PFSK-1 (cell line): ENCODE results near the gene WNT8A.

Experiments used
- FOXP2 ChIP-seq: optimal IDR thresholded peaks from 2 replicates; pipeline ENCODE3; 2011; ENCODE audit warnings: borderline replicate concordance, control low read depth, inconsistent platforms; ENCODE audit not compliant: insufficient read depth; ENCODE audit errors: extremely low read length, extremely low read depth
- POLR2AphosphoS5 ChIP-seq: IDR thresholded peaks from 2 replicates; pipeline ENCODE4 v1.6.1; 2012; ENCODE audit warnings: low read depth, mild to moderate bottlenecking, control low read depth, low read length, moderate library complexity
- REST ChIP-seq, 2 experiments: IDR thresholded peaks; 2 replicates each; pipeline versions ENCODE4 v1.6.1 to v1.8.0; 2011 to 2012; ENCODE audit warnings: low read depth in 2 of 2, low read length in 2 of 2, control low read depth in 1 of 2, inconsistent platforms in 1 of 2, mild to moderate bottlenecking in 1 of 2, moderate library complexity in 1 of 2; ENCODE audit not compliant: insufficient read depth in 1 of 2
- SIN3A ChIP-seq: IDR thresholded peaks from 2 replicates; pipeline ENCODE4 v1.6.1; 2012; ENCODE audit warnings: mild to moderate bottlenecking, low read length, moderate library complexity, borderline replicate concordance; ENCODE audit not compliant: insufficient read depth
- TAF1 ChIP-seq: IDR thresholded peaks from 2 replicates; pipeline ENCODE4 v1.6.1; 2012; ENCODE audit warnings: low read length, control low read depth, borderline replicate concordance; ENCODE audit not compliant: insufficient read depth

Gene WNT8A

GRCh38 chr5:138091685-138092084, 7.9 kb downstream of the WNT8A start:
- TF ChIP-seq SIN3A = no peak
- no peak for TF ChIP-seq REST (IDR thresholded peaks at IDR 0.05; ENCODE audit: insufficient read depth in 1 of 2, low read depth in 2 of 2, low read length in 2 of 2)
- TF ChIP-seq FOXP2 = no peak
- TF ChIP-seq POLR2AphosphoS5 = no peak
- TF ChIP-seq TAF1 = no peak

- TF ChIP-seq FOXP2 = no peak
- TF ChIP-seq TAF1 = no peak
- TF ChIP-seq POLR2AphosphoS5 = no peak
- no peak for TF ChIP-seq SIN3A
- TF ChIP-seq REST (IDR thresholded peaks at IDR 0.05; ENCODE audit: insufficient read depth in 1 of 2, low read depth in 2 of 2, low read length in 2 of 2) = no peak
These were observed 8.5 kb downstream of the WNT8A start for GRCh38 chr5:138092301-138092700.

- TF ChIP-seq SIN3A (no peak), TAF1 (no peak), FOXP2 (no peak), POLR2AphosphoS5 (no peak), REST (IDR thresholded peaks at IDR 0.05; ENCODE audit: insufficient read depth in 1 of 2, low read depth in 2 of 2, low read length in 2 of 2) (no peak)
These were observed 9.2 kb downstream of the WNT8A start for GRCh38 chr5:138093036-138093435.

- TF ChIP-seq TAF1 (no peak), SIN3A (no peak), REST (IDR thresholded peaks at IDR 0.05; ENCODE audit: insufficient read depth in 1 of 2, low read depth in 2 of 2, low read length in 2 of 2) (no peak), FOXP2 (no peak), POLR2AphosphoS5 (no peak)
These were observed 11.5 kb downstream of the WNT8A start for GRCh38 chr5:138095100-138095907.
